Epithelial cell of proximal tubule (primary cell): ENCODE data around the gene ME3. TPM values are rescaled to one million over a fixed set of nuclear protein-coding genes. Genes with fewer than 3 reads are reported as not detected.

ENCODE experiments used
- DNase-seq: peaks from one replicate; pipeline ENCODE4 v3.0.0-alpha.2; 2011; ENCODE audit warnings: low read depth
- H3K4me3 ChIP-seq: 2 replicates; pipeline ENCODE4 v1.5.1; 2011; ENCODE audit warnings: low read depth, mild to moderate bottlenecking, low read length
- total RNA-seq: library from RNA; depleted of rRNA; stranded (reverse); fragments of >200 nt; gene quantifications from 2 replicates; pipeline ENCODE4 v1.2.3, GENCODE V29; 2015
- TF ChIP-seq, protein P1 (sequence below): conservative IDR thresholded peaks from 2 replicates; pipeline ENCODE4 v1.5.1; 2012; ENCODE audit warnings: low read depth, mild to moderate bottlenecking, low read length

ME3 gene
- total RNA-seq, 1 donor from 2014 or later = 35.2 TPM

GRCh38 chr11:86596861-86597586, 75.4 kb downstream of the ME3 start:
- peak; percentile 41 for DNase-seq
- TF ChIP-seq, protein P1, sequence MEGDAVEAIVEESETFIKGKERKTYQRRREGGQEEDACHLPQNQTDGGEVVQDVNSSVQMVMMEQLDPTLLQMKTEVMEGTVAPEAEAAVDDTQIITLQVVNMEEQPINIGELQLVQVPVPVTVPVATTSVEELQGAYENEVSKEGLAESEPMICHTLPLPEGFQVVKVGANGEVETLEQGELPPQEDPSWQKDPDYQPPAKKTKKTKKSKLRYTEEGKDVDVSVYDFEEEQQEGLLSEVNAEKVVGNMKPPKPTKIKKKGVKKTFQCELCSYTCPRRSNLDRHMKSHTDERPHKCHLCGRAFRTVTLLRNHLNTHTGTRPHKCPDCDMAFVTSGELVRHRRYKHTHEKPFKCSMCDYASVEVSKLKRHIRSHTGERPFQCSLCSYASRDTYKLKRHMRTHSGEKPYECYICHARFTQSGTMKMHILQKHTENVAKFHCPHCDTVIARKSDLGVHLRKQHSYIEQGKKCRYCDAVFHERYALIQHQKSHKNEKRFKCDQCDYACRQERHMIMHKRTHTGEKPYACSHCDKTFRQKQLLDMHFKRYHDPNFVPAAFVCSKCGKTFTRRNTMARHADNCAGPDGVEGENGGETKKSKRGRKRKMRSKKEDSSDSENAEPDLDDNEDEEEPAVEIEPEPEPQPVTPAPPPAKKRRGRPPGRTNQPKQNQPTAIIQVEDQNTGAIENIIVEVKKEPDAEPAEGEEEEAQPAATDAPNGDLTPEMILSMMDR = no peak
- H3K4me3 ChIP-seq = no peak overlapping the region

GRCh38 chr11:86595955-86596354, 76.5 kb downstream of the ME3 start:
- H3K4me3 ChIP-seq = no peak overlapping the region
- TF ChIP-seq, protein P1 = no peak
- no peak for DNase-seq

- TF ChIP-seq, protein P1 = no peak
- no peak overlapping the region for H3K4me3 ChIP-seq
- DNase-seq = no peak
Measured at GRCh38 chr11:86595451-86595850, 77.0 kb downstream of the ME3 start.

DNA sequence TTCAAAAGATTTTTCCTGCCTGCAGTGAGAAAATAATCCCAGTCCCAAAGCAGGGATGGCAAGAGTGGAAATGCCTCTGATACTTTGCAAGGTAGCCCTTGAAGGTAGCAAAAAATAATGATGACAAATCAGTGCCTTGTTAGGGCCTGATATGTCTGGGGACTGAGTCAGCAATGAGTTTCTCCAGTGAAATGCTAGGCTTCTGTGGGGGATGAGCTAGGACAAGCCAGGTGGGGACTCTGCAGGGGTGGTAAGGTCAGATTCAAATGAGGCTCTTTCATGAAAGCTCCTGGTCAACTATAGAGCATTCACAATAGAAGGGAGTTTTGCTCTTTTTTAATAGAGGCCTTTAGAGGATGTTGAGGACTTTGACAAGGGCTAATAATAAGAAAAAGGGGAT, 77.7 kb downstream of the ME3 start:
- peak; percentile 53 for DNase-seq
- TF ChIP-seq, protein P1 = no peak
- no peak overlapping the region for H3K4me3 ChIP-seq

DNA sequence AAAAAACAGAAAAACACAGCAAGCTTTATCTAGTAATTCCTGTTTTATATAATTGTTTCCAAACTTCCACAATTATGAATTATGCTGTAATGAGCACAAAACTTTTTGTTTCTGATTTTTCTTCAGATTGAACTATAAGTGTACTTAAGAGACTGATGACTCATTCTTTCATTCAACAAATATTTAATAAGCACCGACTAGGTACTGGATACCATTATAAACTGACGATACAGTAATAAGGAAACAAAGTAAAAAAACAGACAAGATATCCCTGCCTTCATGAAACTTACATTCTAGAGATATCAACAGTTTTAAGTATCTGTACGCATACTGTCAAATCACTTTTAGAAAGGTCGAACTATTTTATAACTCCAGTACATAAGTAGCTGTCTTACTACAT, 78.6 kb downstream of the ME3 start:
- no peak overlapping the region for H3K4me3 ChIP-seq
- TF ChIP-seq, protein P1 = no peak
- no peak for DNase-seq

GRCh38 chr11:86592659-86593451, 79.6 kb downstream of the ME3 start:
- H3K4me3 ChIP-seq = no peak overlapping the region
- TF ChIP-seq, protein P1 = no peak
- peak; percentile 99 for DNase-seq
